Stimulated activated CD8-positive, alpha-beta memory T cell treated with anti-CD3 and anti-CD28 coated beads, Interleukin-2, amount 100 ng/mL, for 1 hour (primary cell): ENCODE results near the gene PLK4.
"Not testable (repeated sequence)": the region's sequence is repeated elsewhere in the genome, so short reads cannot be mapped to it uniquely, and the experiment has no call there.

Source experiments
- DNase-seq, 2 donors: peaks; one replicate each; pipeline ENCODE4 v3.0.0-alpha.2; 2020; ENCODE audit warnings: low read depth in 2 of 2

PLK4 gene

GRCh38 chr4:127880763-127881562 lies at the start of gene PLK4:
PLK4 (plus strand) TSS chr4:127880893; CDS start chr4:127881135, 242 bp downstream.
- DNase-seq, result peak; percentile 88 to 90

- DNase-seq, result no peak
Observed at GRCh38 chr4:127832585-127832984, 48.1 kb upstream of the PLK4 start.

- no peak for DNase-seq
Observed at GRCh38 chr4:127843704-127844600, 36.7 kb upstream of the PLK4 start.

- no peak for DNase-seq
Observed at GRCh38 chr4:127844601-127845116, 36.0 kb upstream of the PLK4 start.

GRCh38 chr4:127846061-127846460 lies 34.6 kb upstream of the PLK4 start:
- DNase-seq, result no peak

- DNase-seq, result no peak
Observed at GRCh38 chr4:127846765-127847164, 33.9 kb upstream of the PLK4 start.

GRCh38 chr4:127849505-127850234 lies 31.0 kb upstream of the PLK4 start:
- no peak for DNase-seq

- DNase-seq, result no peak
Observed at GRCh38 chr4:127852661-127853060, 28.0 kb upstream of the PLK4 start.

- DNase-seq, result no peak
Observed at GRCh38 chr4:127856196-127856812, 24.4 kb upstream of the PLK4 start.

- no peak for DNase-seq
Observed at GRCh38 chr4:127856813-127857447, 23.8 kb upstream of the PLK4 start.

GRCh38 chr4:127857641-127858040 lies 23.1 kb upstream of the PLK4 start:
- no peak for DNase-seq

GRCh38 chr4:127868196-127868595 lies 12.5 kb upstream of the PLK4 start:
- no peak for DNase-seq

GRCh38 chr4:127870281-127870680 lies 10.4 kb upstream of the PLK4 start:
- DNase-seq, result no peak

- no peak for DNase-seq
Observed at GRCh38 chr4:127870688-127871087, 10.0 kb upstream of the PLK4 start.

- no peak for DNase-seq
Observed at GRCh38 chr4:127875791-127876190, 4.9 kb upstream of the PLK4 start.

GRCh38 chr4:127881563-127881864 lies 821 bp downstream of the PLK4 start:
- DNase-seq, result no peak

- no peak for DNase-seq
Observed at GRCh38 chr4:127888559-127888958, 7.9 kb downstream of the PLK4 start.

GRCh38 chr4:127889903-127890302 lies 9.2 kb downstream of the PLK4 start:
- no peak for DNase-seq

- no peak for DNase-seq
Observed at GRCh38 chr4:127896069-127896468, 15.4 kb downstream of the PLK4 start.

- DNase-seq, result no peak
Observed at GRCh38 chr4:127896528-127896927, 15.8 kb downstream of the PLK4 start.

GRCh38 chr4:127899682-127900081 lies 19.0 kb downstream of the PLK4 start:
- DNase-seq, result not testable (repeated sequence)
